ENCODE results near the gene NELFE. TPM values are rescaled to one million over a fixed set of nuclear protein-coding genes. Genes with fewer than 3 reads are reported as not detected.

The NELFE gene
- total RNA-seq, 1 donor from 2014 or later = 113 TPM

GRCh38 chr6:31927863-31928671 is 30.7 kb downstream of the NELFE start:
- H3K4me3 ChIP-seq (ENCODE audit: low read depth, low read length) = peak overlapping the region; percentile 39
- no peak for TF ChIP-seq CTCF (conservative IDR thresholded peaks at IDR 0.05; ENCODE audit: low read depth, low read length)
- DNase-seq (ENCODE audit: low read depth) = no peak

GRCh38 chr6:31927242-31927862 is 31.4 kb downstream of the NELFE start, which contains the start of gene C2:
C2 (plus strand) TSS chr6:31927717; CDS start chr6:31927753, 36 bp downstream.
- DNase-seq (ENCODE audit: low read depth) = no peak
- H3K4me3 ChIP-seq (ENCODE audit: low read depth, low read length) = peak within 1 kb of the TSS; percentile 39
- TF ChIP-seq CTCF (conservative IDR thresholded peaks at IDR 0.05; ENCODE audit: low read depth, low read length) = no peak

- H3K4me3 ChIP-seq (ENCODE audit: low read depth, low read length) = no peak overlapping the region
- DNase-seq (ENCODE audit: low read depth) = no peak
- peak; percentile 39 for TF ChIP-seq CTCF (conservative IDR thresholded peaks at IDR 0.05; ENCODE audit: low read depth, low read length)
These were observed 35.8 kb downstream of the NELFE start for GRCh38 chr6:31922942-31923341.

- H3K4me3 ChIP-seq (ENCODE audit: low read depth, low read length) = no peak overlapping the region
- no peak for DNase-seq (ENCODE audit: low read depth)
- TF ChIP-seq CTCF (conservative IDR thresholded peaks at IDR 0.05; ENCODE audit: low read depth, low read length) = no peak
These were observed 38.0 kb downstream of the NELFE start for GRCh38 chr6:31920811-31921210.

GRCh38 chr6:31919624-31920303 is 39.0 kb downstream of the NELFE start:
- TF ChIP-seq CTCF (conservative IDR thresholded peaks at IDR 0.05; ENCODE audit: low read depth, low read length) = no peak
- no peak overlapping the region for H3K4me3 ChIP-seq (ENCODE audit: low read depth, low read length)
- DNase-seq (ENCODE audit: low read depth) = no peak

- no peak for TF ChIP-seq CTCF (conservative IDR thresholded peaks at IDR 0.05; ENCODE audit: low read depth, low read length)
- no peak overlapping the region for H3K4me3 ChIP-seq (ENCODE audit: low read depth, low read length)
- DNase-seq (ENCODE audit: low read depth) = no peak
These were observed 40.6 kb downstream of the NELFE start for GRCh38 chr6:31918069-31918720.

Data from epithelial cell of proximal tubule (primary cell).